ENCODE measurements around the gene SNRK. TPM values are rescaled to one million over a fixed set of nuclear protein-coding genes. Genes with fewer than 3 reads are reported as not detected.

SNRK gene
- total RNA-seq, 1 experiment from 2014 or later: 12.7 TPM

GRCh38 chr3:43346978-43347749, 60.8 kb downstream of the SNRK start:
- Histone ChIP-seq H2AFZ (ENCODE audit: low read depth, low read length, poor library complexity, severe bottlenecking) (no peak overlapping the region), H3K27me3 (ENCODE audit: insufficient read depth, low read length) (no peaks in the 10 kb centered on the region), H4K20me1 (ENCODE audit: insufficient read depth) (no peaks in the 10 kb centered on the region), H3K36me3 (ENCODE audit: control insufficient read depth in 1 of 2, insufficient read depth in 2 of 2, low read length in 2 of 2) (peaks cover 4 to 22% of the 10 kb centered on the region in 2 experiments; a peak in 3 of 4 replicates), H3K79me2 (ENCODE audit: insufficient read depth, low read length) (no peaks in the 10 kb centered on the region), H3K4me1 (ENCODE audit: control insufficient read depth in 1 of 2, insufficient read depth in 2 of 2, low read length in 2 of 2) (no peaks in the 10 kb centered on the region), H3K27ac (ENCODE audit: low read depth, low read length) (no peak overlapping the region), H3K4me3 (replicated peaks in 1 of 2; ENCODE audit: low read depth in 1 of 2, low read length in 2 of 2) (no peak overlapping the region), H3K9me2 (ENCODE audit: insufficient read depth) (no peaks in the 10 kb centered on the region), H3K9ac (ENCODE audit: low read length) (no peak overlapping the region), H3K4me2 (ENCODE audit: low read length) (no peak overlapping the region), H3K9me3 (ENCODE audit: control insufficient read depth in 1 of 2, insufficient read depth in 1 of 2, low read depth in 1 of 2, low read length in 2 of 2) (no peaks in the 10 kb centered on the region)
- RAD21 ChIA-PET (ENCODE audit: low non-redundant PET in 1 of 2, low total read pairs in 2 of 2, uncharacterized antibody in 2 of 2, unreplicated experiment in 2 of 2): no interaction called here
- TF ChIP-seq EZH2phosphoT487 (IDR thresholded peaks at IDR 0.05; ENCODE audit: borderline replicate concordance) (no peak), SRF (IDR thresholded peaks at IDR 0.05; ENCODE audit: low read depth) (no peak), ELF1 (IDR thresholded peaks at IDR 0.05; ENCODE audit: borderline replicate concordance, low read depth) (no peak), TCF7L2 (IDR thresholded peaks at IDR 0.05; ENCODE audit: borderline replicate concordance, extremely low read depth, insufficient read depth, insufficient read length) (no peak), EGR1 (IDR thresholded peaks at IDR 0.05; ENCODE audit: low read depth) (no peak), SP1 (IDR thresholded peaks at IDR 0.05; ENCODE audit: low read depth) (no peak), POLR2AphosphoS5 (IDR thresholded peaks at IDR 0.05; ENCODE audit: low read depth, low read length) (no peak), RAD21 (IDR thresholded peaks at IDR 0.05; ENCODE audit: low read depth) (no peak), CBX3 (IDR thresholded peaks at IDR 0.05; ENCODE audit: low read depth) (no peak)
- TF ChIP-seq, protein P1, sequence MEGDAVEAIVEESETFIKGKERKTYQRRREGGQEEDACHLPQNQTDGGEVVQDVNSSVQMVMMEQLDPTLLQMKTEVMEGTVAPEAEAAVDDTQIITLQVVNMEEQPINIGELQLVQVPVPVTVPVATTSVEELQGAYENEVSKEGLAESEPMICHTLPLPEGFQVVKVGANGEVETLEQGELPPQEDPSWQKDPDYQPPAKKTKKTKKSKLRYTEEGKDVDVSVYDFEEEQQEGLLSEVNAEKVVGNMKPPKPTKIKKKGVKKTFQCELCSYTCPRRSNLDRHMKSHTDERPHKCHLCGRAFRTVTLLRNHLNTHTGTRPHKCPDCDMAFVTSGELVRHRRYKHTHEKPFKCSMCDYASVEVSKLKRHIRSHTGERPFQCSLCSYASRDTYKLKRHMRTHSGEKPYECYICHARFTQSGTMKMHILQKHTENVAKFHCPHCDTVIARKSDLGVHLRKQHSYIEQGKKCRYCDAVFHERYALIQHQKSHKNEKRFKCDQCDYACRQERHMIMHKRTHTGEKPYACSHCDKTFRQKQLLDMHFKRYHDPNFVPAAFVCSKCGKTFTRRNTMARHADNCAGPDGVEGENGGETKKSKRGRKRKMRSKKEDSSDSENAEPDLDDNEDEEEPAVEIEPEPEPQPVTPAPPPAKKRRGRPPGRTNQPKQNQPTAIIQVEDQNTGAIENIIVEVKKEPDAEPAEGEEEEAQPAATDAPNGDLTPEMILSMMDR (IDR thresholded peaks at IDR 0.05 in 2 of 3, conservative IDR thresholded peaks at IDR 0.05 in 1 of 3; ENCODE audit: borderline replicate concordance in 1 of 3, insufficient read depth in 1 of 3, low read depth in 2 of 3, low read length in 2 of 3): no peak
- TF ChIP-seq, protein P2, sequence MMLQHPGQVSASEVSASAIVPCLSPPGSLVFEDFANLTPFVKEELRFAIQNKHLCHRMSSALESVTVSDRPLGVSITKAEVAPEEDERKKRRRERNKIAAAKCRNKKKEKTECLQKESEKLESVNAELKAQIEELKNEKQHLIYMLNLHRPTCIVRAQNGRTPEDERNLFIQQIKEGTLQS (IDR thresholded peaks at IDR 0.05): no peak
- intact Hi-C loops (cut with micrococcal nuclease): no loop called here
- no TSS peak for BruUV-seq (replicated peaks)
- ATAC-seq: no peak
- POLR2A ChIA-PET: no interaction called here
- CTCF ChIA-PET: no interaction called here
- DNase-seq (ENCODE audit: low read depth, low spot score): no peak

Data from HCT116 (cell line).